Measurements from ENCODE around the gene GPSM3.
"Not testable (repeated sequence)": the region's sequence is repeated elsewhere in the genome, so short reads cannot be mapped to it uniquely, and the experiment has no call there.

Gene GPSM3

GRCh38 chr6:32190911-32191677, 1.3 kb downstream of the GPSM3 start:
- Histone ChIP-seq H3K9ac (ENCODE audit: low read length) (peak overlapping the region; percentile 4), H3K4me3 (ENCODE audit: low read depth in 1 of 2, low read length in 2 of 2) (peak overlapping the region; percentile 16 to 47), H3K27me3 (ENCODE audit: control insufficient read depth in 1 of 2, insufficient read depth in 2 of 2, low read length in 2 of 2) (no peaks in the 10 kb centered on the region), H3K9me3 (ENCODE audit: low read length) (no peaks in the 10 kb centered on the region), H3K36me3 (ENCODE audit: insufficient read depth, low read length) (peaks cover 20% of the 10 kb centered on the region), H3K4me1 (ENCODE audit: insufficient read depth, low read length) (peaks cover 47% of the 10 kb centered on the region), H3K27ac (ENCODE audit: low read depth, low read length) (peak overlapping the region; percentile 99)

GRCh38 chr6:32190054-32190851, 2.2 kb downstream of the GPSM3 start, which contains the start of gene PBX2:
PBX2 (minus strand) TSS chr6:32190202; CDS start chr6:32189915, 287 bp downstream.
- Histone ChIP-seq H3K4me3 (ENCODE audit: low read depth in 1 of 2, low read length in 2 of 2) (peak within 1 kb of the TSS; percentile 35 to 73), H3K27ac (ENCODE audit: low read depth, low read length) (peak within 1 kb of the TSS; percentile 99), H3K27me3 (ENCODE audit: control insufficient read depth in 1 of 2, insufficient read depth in 2 of 2, low read length in 2 of 2) (no peaks in the 10 kb centered on the region), H3K36me3 (ENCODE audit: insufficient read depth, low read length) (peaks cover 20% of the 10 kb centered on the region), H3K9me3 (ENCODE audit: low read length) (no peaks in the 10 kb centered on the region), H3K9ac (ENCODE audit: low read length) (peak within 1 kb of the TSS; percentile 98), H3K4me1 (ENCODE audit: insufficient read depth, low read length) (peaks cover 50% of the 10 kb centered on the region)

GRCh38 chr6:32189742-32190053, 2.7 kb downstream of the GPSM3 start:
- peaks cover 44% of the 10 kb centered on the region for H3K4me1 ChIP-seq (ENCODE audit: insufficient read depth, low read length)
- H3K4me3 ChIP-seq (ENCODE audit: low read depth in 1 of 2, low read length in 2 of 2): peak overlapping the region; percentile 35 to 73
- peak overlapping the region; percentile 99 for H3K27ac ChIP-seq (ENCODE audit: low read depth, low read length)
- H3K9ac ChIP-seq (ENCODE audit: low read length): peak overlapping the region; percentile 98
- H3K36me3 ChIP-seq (ENCODE audit: insufficient read depth, low read length): peaks cover 20% of the 10 kb centered on the region
- no peaks in the 10 kb centered on the region for H3K9me3 ChIP-seq (ENCODE audit: low read length)
- no peaks in the 10 kb centered on the region for H3K27me3 ChIP-seq (ENCODE audit: control insufficient read depth in 1 of 2, insufficient read depth in 2 of 2, low read length in 2 of 2)

GRCh38 chr6:32189069-32189741, 3.2 kb downstream of the GPSM3 start:
- peak overlapping the region; percentile 98 for H3K9ac ChIP-seq (ENCODE audit: low read length)
- H3K9me3 ChIP-seq (ENCODE audit: low read length): no peaks in the 10 kb centered on the region
- H3K27me3 ChIP-seq (ENCODE audit: control insufficient read depth in 1 of 2, insufficient read depth in 2 of 2, low read length in 2 of 2): no peaks in the 10 kb centered on the region
- H3K4me1 ChIP-seq (ENCODE audit: insufficient read depth, low read length): peaks cover 40% of the 10 kb centered on the region
- H3K36me3 ChIP-seq (ENCODE audit: insufficient read depth, low read length): peaks cover 20% of the 10 kb centered on the region
- H3K4me3 ChIP-seq (ENCODE audit: low read depth in 1 of 2, low read length in 2 of 2): peak overlapping the region; percentile 35 to 73
- H3K27ac ChIP-seq (ENCODE audit: low read depth, low read length): peak overlapping the region; percentile 99

- Histone ChIP-seq H3K36me3 (ENCODE audit: insufficient read depth, low read length) (peaks cover 23% of the 10 kb centered on the region), H3K4me3 (ENCODE audit: low read depth in 1 of 2, low read length in 2 of 2) (peak overlapping the region; percentile 35 to 73), H3K4me1 (ENCODE audit: insufficient read depth, low read length) (peaks cover 37% of the 10 kb centered on the region), H3K27me3 (ENCODE audit: control insufficient read depth in 1 of 2, insufficient read depth in 2 of 2, low read length in 2 of 2) (no peaks in the 10 kb centered on the region), H3K9ac (ENCODE audit: low read length) (peak overlapping the region; percentile 98), H3K9me3 (ENCODE audit: low read length) (no peaks in the 10 kb centered on the region), H3K27ac (ENCODE audit: low read depth, low read length) (peak overlapping the region; percentile 99)
Measured at GRCh38 chr6:32188381-32189068, 3.9 kb downstream of the GPSM3 start.

GRCh38 chr6:32187725-32188380, 4.6 kb downstream of the GPSM3 start:
- peaks cover 37% of the 10 kb centered on the region for H3K4me1 ChIP-seq (ENCODE audit: insufficient read depth, low read length)
- peak overlapping the region; percentile 23 for H3K27ac ChIP-seq (ENCODE audit: low read depth, low read length)
- H3K27me3 ChIP-seq (ENCODE audit: control insufficient read depth in 1 of 2, insufficient read depth in 2 of 2, low read length in 2 of 2); H3K9me3 ChIP-seq (ENCODE audit: low read length): not testable (repeated sequence)
- peaks cover 30% of the 10 kb centered on the region for H3K36me3 ChIP-seq (ENCODE audit: insufficient read depth, low read length)
- peak overlapping the region; percentile 98 for H3K9ac ChIP-seq (ENCODE audit: low read length)
- peak overlapping the region in 1 of 2 donors; percentile 73 for H3K4me3 ChIP-seq (ENCODE audit: low read depth in 1 of 2, low read length in 2 of 2)

GRCh38 chr6:32187009-32187709, 5.3 kb downstream of the GPSM3 start:
- peak overlapping the region; percentile 23 for H3K27ac ChIP-seq (ENCODE audit: low read depth, low read length)
- peak overlapping the region in 1 of 2 donors; percentile 73 for H3K4me3 ChIP-seq (ENCODE audit: low read depth in 1 of 2, low read length in 2 of 2)
- H3K27me3 ChIP-seq (ENCODE audit: control insufficient read depth in 1 of 2, insufficient read depth in 2 of 2, low read length in 2 of 2): no peaks in the 10 kb centered on the region
- no peak overlapping the region for H3K9ac ChIP-seq (ENCODE audit: low read length)
- no peaks in the 10 kb centered on the region for H3K9me3 ChIP-seq (ENCODE audit: low read length)
- peaks cover 37% of the 10 kb centered on the region for H3K4me1 ChIP-seq (ENCODE audit: insufficient read depth, low read length)
- H3K36me3 ChIP-seq (ENCODE audit: insufficient read depth, low read length): peaks cover 35% of the 10 kb centered on the region

- peaks cover 39% of the 10 kb centered on the region for H3K36me3 ChIP-seq (ENCODE audit: insufficient read depth, low read length)
- H3K4me3 ChIP-seq (ENCODE audit: low read depth in 1 of 2, low read length in 2 of 2); H3K27me3 ChIP-seq (ENCODE audit: control insufficient read depth in 1 of 2, insufficient read depth in 2 of 2, low read length in 2 of 2); H3K9me3 ChIP-seq (ENCODE audit: low read length); H3K9ac ChIP-seq (ENCODE audit: low read length): not testable (repeated sequence)
- H3K27ac ChIP-seq (ENCODE audit: low read depth, low read length): peak overlapping the region; percentile 86
- peaks cover 36% of the 10 kb centered on the region for H3K4me1 ChIP-seq (ENCODE audit: insufficient read depth, low read length)
Measured at GRCh38 chr6:32186151-32186840, 6.1 kb downstream of the GPSM3 start.

- H3K4me1 ChIP-seq (ENCODE audit: insufficient read depth, low read length): peaks cover 36% of the 10 kb centered on the region
- H3K9ac ChIP-seq (ENCODE audit: low read length); H3K27me3 ChIP-seq (ENCODE audit: control insufficient read depth in 1 of 2, insufficient read depth in 2 of 2, low read length in 2 of 2); H3K4me3 ChIP-seq (ENCODE audit: low read depth in 1 of 2, low read length in 2 of 2); H3K9me3 ChIP-seq (ENCODE audit: low read length): not testable (repeated sequence)
- H3K36me3 ChIP-seq (ENCODE audit: insufficient read depth, low read length): peaks cover 44% of the 10 kb centered on the region
- H3K27ac ChIP-seq (ENCODE audit: low read depth, low read length): peak overlapping the region; percentile 56
Measured at GRCh38 chr6:32185681-32186131, 6.7 kb downstream of the GPSM3 start.

Data from muscle layer of colon (tissue), 2 donors.